ENCODE measurements around the gene BMAL1. TPM values are rescaled to one million over a fixed set of nuclear protein-coding genes. Genes with fewer than 3 reads are reported as not detected.

BMAL1 gene
- total and polyA plus RNA-seq, 5 donors from 2014 or later, result 16.3 to 104 (median 19.7) TPM

DNA sequence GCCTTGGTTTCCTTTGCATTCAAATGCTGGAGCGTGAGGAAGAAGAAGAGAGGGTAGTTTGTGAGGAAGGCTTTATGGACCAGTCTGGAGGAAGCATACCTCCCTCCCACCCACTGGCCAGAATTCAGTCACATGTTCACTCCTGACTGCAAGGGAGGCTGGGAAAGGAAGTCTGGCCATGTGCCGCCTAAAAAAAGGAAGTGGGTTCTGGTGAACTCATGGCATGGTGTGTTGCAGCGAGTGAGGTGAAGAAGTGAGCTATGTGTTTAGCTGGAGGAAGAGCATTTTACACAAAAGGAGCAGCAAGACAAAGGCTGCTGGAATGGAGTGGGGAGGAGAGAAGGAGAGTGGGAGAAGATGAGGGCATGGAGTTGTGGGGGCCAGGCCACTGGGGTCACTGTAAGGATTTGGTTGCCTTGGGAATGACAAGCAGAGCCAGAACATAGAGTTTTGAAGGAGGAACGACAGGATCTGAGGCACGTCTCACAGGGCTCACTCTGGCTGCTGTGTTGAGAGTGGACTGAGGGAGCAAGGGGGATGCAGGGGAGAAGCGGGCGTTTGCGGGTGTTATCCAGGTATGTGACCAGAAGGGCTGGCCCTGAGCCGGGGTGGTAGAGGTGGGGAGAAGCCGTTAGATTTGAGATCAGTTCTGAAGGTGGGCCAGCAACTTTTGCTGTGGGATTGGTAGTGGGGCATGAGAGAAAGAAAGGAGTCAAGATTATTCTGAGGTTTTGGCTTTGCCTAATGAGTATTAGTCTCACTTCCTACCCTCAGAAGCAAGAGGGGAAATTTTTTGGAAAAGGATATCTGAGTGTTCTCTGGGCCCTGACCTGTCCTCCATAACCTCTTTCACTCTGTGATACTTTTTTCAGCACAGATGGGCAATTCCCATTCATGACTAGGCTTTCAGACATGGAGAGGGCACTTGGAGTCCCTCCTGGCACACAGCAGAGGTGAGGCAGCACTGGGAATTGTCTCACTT, 26.4 kb downstream of the BMAL1 start:
- peak; percentile 24 to 40 for ATAC-seq (ENCODE audit: low read depth in 2 of 2)
- peak overlapping the region; percentile 16 for H3K4me3 ChIP-seq (ENCODE audit: low read depth, low read length)
- no peak overlapping the region for H3K27ac ChIP-seq (ENCODE audit: insufficient read depth, low read length, poor library complexity, severe bottlenecking)
- Mint-ChIP-seq H3K27me3 (no peaks in the 10 kb centered on the region), H3K27ac (peak overlapping the region; percentile 39 to 63 (median 39)), H3K4me3 (peak overlapping the region in 3 of 4 donors; percentile 18 to 70 (median 51)), H3K4me1 (peaks cover 6 to 50% (median 31%) of the 10 kb centered on the region in 4 donors), H3K9me3 (no peaks in the 10 kb centered on the region), H3K36me3 (peaks cover 18% of the 10 kb centered on the region)
- DNase-seq, result peak in 1 of 3 donors; percentile 35
- H3K9me3 ChIP-seq (ENCODE audit: control insufficient read depth in 2 of 2, low read length in 2 of 2), result no peaks in the 10 kb centered on the region
- no peaks in the 10 kb centered on the region for H3K27me3 ChIP-seq (ENCODE audit: control insufficient read depth, insufficient read depth, low read length)
- H3K4me1 ChIP-seq (ENCODE audit: control insufficient read depth, insufficient read depth, low read length, poor library complexity, severe bottlenecking), result peaks cover 59% of the 10 kb centered on the region
- H3K36me3 ChIP-seq (ENCODE audit: control insufficient read depth, insufficient read depth, low read length), result no peaks in the 10 kb centered on the region

DNA sequence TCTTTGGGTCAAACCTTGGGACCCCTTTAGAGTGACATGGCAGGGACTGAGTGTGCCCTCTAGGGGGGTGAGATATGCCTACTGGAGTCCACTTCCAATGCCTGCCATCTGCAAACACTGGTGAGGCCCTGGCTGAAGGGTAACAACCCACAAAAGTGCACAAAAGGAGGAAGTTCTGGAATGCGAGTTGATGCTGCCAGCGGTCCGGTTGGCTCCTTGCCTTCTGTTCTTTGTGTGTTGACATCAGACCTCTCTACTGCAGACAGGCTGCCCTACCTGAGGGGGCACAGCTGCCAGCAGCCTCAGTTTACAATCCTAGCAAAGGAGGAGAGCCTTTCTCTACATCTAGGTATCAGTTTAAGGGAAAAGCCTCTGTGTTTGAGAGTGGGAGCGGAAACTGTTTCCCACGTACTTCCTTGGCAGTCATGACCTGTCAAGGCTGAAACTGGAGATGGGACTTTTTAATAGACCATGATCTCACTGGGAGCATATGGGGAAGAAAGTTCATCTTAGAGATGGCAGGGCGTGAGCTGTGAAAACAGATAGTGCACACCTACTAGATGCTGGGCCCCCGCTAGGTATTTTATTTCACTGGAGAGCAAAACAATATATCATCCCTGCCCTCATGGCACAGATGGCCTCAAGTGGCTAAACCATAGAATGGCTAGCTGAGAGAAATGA, 27.2 kb downstream of the BMAL1 start:
- Mint-ChIP-seq H3K9me3 (no peaks in the 10 kb centered on the region), H3K36me3 (peaks cover 14% of the 10 kb centered on the region), H3K27ac (peak overlapping the region in 2 of 3 donors; percentile 32 to 59), H3K27me3 (no peaks in the 10 kb centered on the region), H3K4me1 (peaks cover 0 to 48% (median 29%) of the 10 kb centered on the region in 4 donors), H3K4me3 (peak overlapping the region in 1 of 4 donors; percentile 27)
- Histone ChIP-seq H3K4me3 (ENCODE audit: low read depth, low read length) (no peak overlapping the region), H3K36me3 (ENCODE audit: control insufficient read depth, insufficient read depth, low read length) (peaks cover 2% of the 10 kb centered on the region), H3K4me1 (ENCODE audit: control insufficient read depth, insufficient read depth, low read length, poor library complexity, severe bottlenecking) (peaks cover 59% of the 10 kb centered on the region), H3K27ac (ENCODE audit: insufficient read depth, low read length, poor library complexity, severe bottlenecking) (no peak overlapping the region), H3K9me3 (ENCODE audit: control insufficient read depth in 2 of 2, low read length in 2 of 2) (no peaks in the 10 kb centered on the region), H3K27me3 (ENCODE audit: control insufficient read depth, insufficient read depth, low read length) (no peaks in the 10 kb centered on the region)
- DNase-seq (no peak), ATAC-seq (ENCODE audit: low read depth in 2 of 2) (no peak)

DNA sequence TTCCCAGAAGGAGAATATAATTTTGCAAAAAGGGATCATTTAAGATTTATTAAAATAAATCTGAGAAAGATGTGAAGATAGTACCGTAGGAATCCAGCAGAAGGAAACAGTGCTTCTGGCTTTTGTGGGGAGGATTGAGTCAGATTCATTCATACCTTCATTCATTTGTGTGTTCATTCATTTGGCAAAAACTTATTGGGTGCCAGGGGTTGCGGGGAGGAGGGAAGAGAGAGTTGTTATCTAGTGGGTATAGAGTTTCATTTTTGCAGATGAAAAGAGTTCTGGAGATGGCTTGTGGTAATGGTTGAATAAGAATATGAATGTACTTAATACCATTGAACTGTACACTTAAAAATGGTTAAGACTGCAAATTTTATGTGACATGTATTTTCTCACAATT, 31.1 kb downstream of the BMAL1 start:
- peaks cover 15 to 44% (median 39%) of the 10 kb centered on the region in 4 donors for H3K4me1 Mint-ChIP-seq
- peak in 1 of 3 donors; percentile 18 for DNase-seq

DNA sequence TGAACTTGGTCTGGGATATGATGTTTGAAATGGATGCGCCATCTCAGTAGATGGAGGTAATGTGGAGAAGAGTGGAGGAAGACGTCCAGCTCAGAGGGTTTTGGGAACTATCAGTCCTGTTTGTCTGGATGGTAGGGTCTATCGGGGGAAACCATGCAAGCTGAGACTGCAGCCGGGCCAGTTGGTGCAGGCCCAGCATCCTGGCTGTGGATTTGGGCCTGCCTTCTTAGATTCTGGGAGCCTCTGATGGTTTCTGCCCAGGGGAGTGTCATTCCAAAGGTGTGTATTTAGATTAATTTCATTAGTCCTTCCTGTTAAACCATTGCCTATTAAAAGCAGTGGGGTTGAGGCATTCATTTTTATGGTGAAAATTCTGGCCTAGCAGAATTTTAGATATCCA, 31.6 kb downstream of the BMAL1 start:
- Mint-ChIP-seq H3K9me3 (no peaks in the 10 kb centered on the region), H3K27me3 (no peaks in the 10 kb centered on the region), H3K4me1 (peaks cover 19 to 44% (median 39%) of the 10 kb centered on the region in 4 donors), H3K4me3 (no peak overlapping the region), H3K36me3 (peaks cover 31% of the 10 kb centered on the region), H3K27ac (no peak overlapping the region)
- H3K36me3 ChIP-seq (ENCODE audit: control insufficient read depth, insufficient read depth, low read length), result peaks cover 26% of the 10 kb centered on the region
- no peak overlapping the region for H3K4me3 ChIP-seq (ENCODE audit: low read depth, low read length)
- no peak for ATAC-seq (ENCODE audit: low read depth in 2 of 2)
- H3K9me3 ChIP-seq (ENCODE audit: control insufficient read depth in 2 of 2, low read length in 2 of 2), result no peaks in the 10 kb centered on the region
- DNase-seq, result no peak
- no peaks in the 10 kb centered on the region for H3K27me3 ChIP-seq (ENCODE audit: control insufficient read depth, insufficient read depth, low read length)
- H3K27ac ChIP-seq (ENCODE audit: insufficient read depth, low read length, poor library complexity, severe bottlenecking), result no peak overlapping the region
- peaks cover 34% of the 10 kb centered on the region for H3K4me1 ChIP-seq (ENCODE audit: control insufficient read depth, insufficient read depth, low read length, poor library complexity, severe bottlenecking)

More for the DNA sequence above, 31.1 kb downstream of the BMAL1 start:
- H3K4me1 ChIP-seq (ENCODE audit: control insufficient read depth, insufficient read depth, low read length, poor library complexity, severe bottlenecking), result peaks cover 38% of the 10 kb centered on the region
- H3K4me3 Mint-ChIP-seq, result no peak overlapping the region
- peaks cover 26% of the 10 kb centered on the region for H3K36me3 ChIP-seq (ENCODE audit: control insufficient read depth, insufficient read depth, low read length)
- no peak for ATAC-seq (ENCODE audit: low read depth in 2 of 2)
- H3K9me3 Mint-ChIP-seq, result no peaks in the 10 kb centered on the region
- no peaks in the 10 kb centered on the region for H3K27me3 ChIP-seq (ENCODE audit: control insufficient read depth, insufficient read depth, low read length)
- H3K36me3 Mint-ChIP-seq, result peaks cover 31% of the 10 kb centered on the region
- H3K9me3 ChIP-seq (ENCODE audit: control insufficient read depth in 2 of 2, low read length in 2 of 2), result no peaks in the 10 kb centered on the region
- H3K27ac Mint-ChIP-seq, result no peak overlapping the region
- no peak overlapping the region for H3K4me3 ChIP-seq (ENCODE audit: low read depth, low read length)
- H3K27me3 Mint-ChIP-seq, result no peaks in the 10 kb centered on the region
- H3K27ac ChIP-seq (ENCODE audit: insufficient read depth, low read length, poor library complexity, severe bottlenecking), result no peak overlapping the region

DNA sequence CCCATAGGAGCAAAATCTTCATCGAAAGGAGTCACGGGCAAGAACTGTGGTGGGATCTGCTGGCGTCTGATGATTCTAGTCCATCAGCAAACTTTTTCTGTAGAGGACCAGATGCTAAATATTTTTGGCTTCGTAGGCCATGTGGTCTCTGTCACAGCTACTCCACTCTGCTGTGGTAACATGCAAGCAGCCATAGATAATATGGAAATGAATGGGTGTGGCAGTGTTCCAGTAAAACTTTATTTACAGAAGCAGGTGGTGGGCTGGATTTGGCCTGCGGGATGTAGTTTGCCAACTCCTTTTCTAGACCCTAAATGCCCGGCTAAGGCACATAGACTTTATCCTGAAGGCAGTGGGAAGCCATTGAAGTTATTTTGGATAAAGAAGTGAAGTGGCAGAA, 32.9 kb downstream of the BMAL1 start:
- peaks cover 33% of the 10 kb centered on the region for H3K36me3 Mint-ChIP-seq
- no peaks in the 10 kb centered on the region for H3K27me3 Mint-ChIP-seq
- Histone ChIP-seq H3K27me3 (ENCODE audit: control insufficient read depth, insufficient read depth, low read length) (no peaks in the 10 kb centered on the region), H3K36me3 (ENCODE audit: control insufficient read depth, insufficient read depth, low read length) (peaks cover 28% of the 10 kb centered on the region), H3K27ac (ENCODE audit: insufficient read depth, low read length, poor library complexity, severe bottlenecking) (no peak overlapping the region), H3K4me3 (ENCODE audit: low read depth, low read length) (no peak overlapping the region), H3K4me1 (ENCODE audit: control insufficient read depth, insufficient read depth, low read length, poor library complexity, severe bottlenecking) (peaks cover 31% of the 10 kb centered on the region), H3K9me3 (ENCODE audit: control insufficient read depth in 2 of 2, low read length in 2 of 2) (no peaks in the 10 kb centered on the region)
- DNase-seq, result no peak
- H3K4me1 Mint-ChIP-seq, result peaks cover 32 to 51% (median 42%) of the 10 kb centered on the region in 4 donors
- ATAC-seq (ENCODE audit: low read depth in 2 of 2), result no peak
- H3K4me3 Mint-ChIP-seq, result no peak overlapping the region
- no peaks in the 10 kb centered on the region for H3K9me3 Mint-ChIP-seq
- no peak overlapping the region for H3K27ac Mint-ChIP-seq

DNA sequence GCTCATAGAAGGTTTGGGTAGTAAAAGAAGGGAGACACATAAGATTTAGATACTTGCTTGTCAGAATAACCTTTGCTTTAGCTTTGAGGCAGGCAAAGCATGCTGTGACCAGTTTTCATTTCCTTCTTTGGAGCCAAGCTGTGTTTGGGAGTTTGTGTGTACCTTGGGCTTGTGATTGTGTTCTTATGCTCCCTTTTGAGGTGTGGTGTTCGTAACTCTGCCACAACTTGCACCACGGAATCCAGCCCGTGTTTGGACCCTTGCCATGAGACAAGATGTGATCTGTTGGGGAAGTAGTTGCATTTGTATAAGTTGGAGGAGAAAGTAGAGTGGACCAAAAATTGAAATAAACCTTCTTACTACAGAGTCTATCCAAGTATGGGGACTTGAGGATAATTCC, 34.0 kb downstream of the BMAL1 start:
- peak overlapping the region in 1 of 3 donors; percentile 11 for H3K27ac Mint-ChIP-seq
- H3K4me1 Mint-ChIP-seq, result peaks cover 34 to 60% (median 51%) of the 10 kb centered on the region in 4 donors
- Histone ChIP-seq H3K4me1 (ENCODE audit: control insufficient read depth, insufficient read depth, low read length, poor library complexity, severe bottlenecking) (peaks cover 28% of the 10 kb centered on the region), H3K36me3 (ENCODE audit: control insufficient read depth, insufficient read depth, low read length) (peaks cover 28% of the 10 kb centered on the region), H3K9me3 (ENCODE audit: control insufficient read depth in 2 of 2, low read length in 2 of 2) (no peaks in the 10 kb centered on the region), H3K4me3 (ENCODE audit: low read depth, low read length) (no peak overlapping the region), H3K27me3 (ENCODE audit: control insufficient read depth, insufficient read depth, low read length) (no peaks in the 10 kb centered on the region), H3K27ac (ENCODE audit: insufficient read depth, low read length, poor library complexity, severe bottlenecking) (no peak overlapping the region)
- H3K27me3 Mint-ChIP-seq, result no peaks in the 10 kb centered on the region
- no peak for DNase-seq
- no peaks in the 10 kb centered on the region for H3K9me3 Mint-ChIP-seq
- H3K36me3 Mint-ChIP-seq, result peaks cover 33% of the 10 kb centered on the region
- no peak for ATAC-seq (ENCODE audit: low read depth in 2 of 2)
- no peak overlapping the region for H3K4me3 Mint-ChIP-seq

DNA sequence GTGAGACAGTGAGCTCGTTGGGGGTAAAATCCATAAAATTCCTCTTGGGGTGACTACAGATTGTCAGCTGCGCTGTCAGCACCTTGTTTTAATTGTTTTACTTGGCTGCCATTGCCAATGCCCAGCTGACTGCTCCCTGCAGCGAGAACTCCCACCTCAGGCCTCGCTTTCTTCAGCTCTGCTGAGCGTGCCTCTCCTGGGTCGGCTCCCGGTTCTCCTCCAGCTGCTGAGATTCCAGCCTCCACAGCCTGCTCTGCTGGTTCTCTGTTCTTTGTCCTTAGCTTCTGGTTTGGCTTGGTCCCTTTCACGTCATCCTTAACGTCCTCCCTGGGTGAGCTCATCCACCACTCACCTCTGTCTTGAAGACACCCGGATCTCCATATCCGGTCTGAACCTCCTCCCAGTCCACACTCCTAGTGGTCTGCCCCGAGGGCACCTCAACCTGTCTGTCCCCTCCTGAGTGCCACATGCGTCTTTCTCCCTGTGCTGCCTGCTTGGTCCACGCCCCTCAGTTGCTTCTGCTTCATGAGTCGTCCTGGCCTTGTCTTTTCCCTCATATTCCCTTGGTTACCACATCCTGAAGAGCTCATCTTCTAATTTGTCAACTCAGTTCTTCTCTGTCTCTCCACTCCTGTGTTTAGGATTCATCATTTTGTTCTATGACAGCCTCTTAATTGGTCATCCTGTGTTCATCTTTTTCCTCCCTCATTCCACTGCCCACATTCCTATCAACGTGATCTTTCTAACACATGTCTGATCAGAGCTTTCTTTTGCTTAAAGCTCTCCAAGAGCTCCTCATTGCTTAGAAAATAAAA, 35.6 kb downstream of the BMAL1 start:
- no peak overlapping the region for H3K4me3 Mint-ChIP-seq
- H3K4me1 Mint-ChIP-seq, result peaks cover 40 to 74% (median 67%) of the 10 kb centered on the region in 4 donors
- H3K36me3 Mint-ChIP-seq, result peaks cover 33% of the 10 kb centered on the region
- H3K4me1 ChIP-seq (ENCODE audit: control insufficient read depth, insufficient read depth, low read length, poor library complexity, severe bottlenecking), result peaks cover 27% of the 10 kb centered on the region
- H3K27me3 ChIP-seq (ENCODE audit: control insufficient read depth, insufficient read depth, low read length), result no peaks in the 10 kb centered on the region
- peaks cover 28% of the 10 kb centered on the region for H3K36me3 ChIP-seq (ENCODE audit: control insufficient read depth, insufficient read depth, low read length)
- H3K9me3 Mint-ChIP-seq, result no peaks in the 10 kb centered on the region
- DNase-seq, result no peak
- peak overlapping the region in 2 of 3 donors; percentile 75 to 81 for H3K27ac Mint-ChIP-seq
- no peak overlapping the region for H3K4me3 ChIP-seq (ENCODE audit: low read depth, low read length)
- no peaks in the 10 kb centered on the region for H3K9me3 ChIP-seq (ENCODE audit: control insufficient read depth in 2 of 2, low read length in 2 of 2)
- H3K27me3 Mint-ChIP-seq, result no peaks in the 10 kb centered on the region
- ATAC-seq (ENCODE audit: low read depth in 2 of 2), result no peak
- no peak overlapping the region for H3K27ac ChIP-seq (ENCODE audit: insufficient read depth, low read length, poor library complexity, severe bottlenecking)
